SK-MEL-5 (cell line): ENCODE results near the gene FUT4. TPM values are rescaled to one million over a fixed set of nuclear protein-coding genes. Genes with fewer than 3 reads are reported as not detected.

Experiments
- DNase-seq: peaks from one replicate; pipeline ENCODE4 v3.0.0-alpha.2; 2016; ENCODE audit warnings: low read depth, low spot score
- in situ Hi-C: cut with HindIII; loops from 2 replicates; pipeline ENCODE4 v1.10.0; 2016; ENCODE audit warnings: low sequenced_read_pairs, high pct_unique_total_duplicates, low pct_unique_long_range_greater_than_20kb
- total RNA-seq: library from RNA; depleted of rRNA; stranded (reverse); fragments of >200 nt; shearing (Covaris generic); gene quantifications from 2 replicates; pipeline ENCODE4 v1.2.3, GENCODE V29; 2014; rRNA removed

Gene FUT4
- total RNA-seq, 1 experiment from 2014 or later = 0.58 TPM

DNA sequence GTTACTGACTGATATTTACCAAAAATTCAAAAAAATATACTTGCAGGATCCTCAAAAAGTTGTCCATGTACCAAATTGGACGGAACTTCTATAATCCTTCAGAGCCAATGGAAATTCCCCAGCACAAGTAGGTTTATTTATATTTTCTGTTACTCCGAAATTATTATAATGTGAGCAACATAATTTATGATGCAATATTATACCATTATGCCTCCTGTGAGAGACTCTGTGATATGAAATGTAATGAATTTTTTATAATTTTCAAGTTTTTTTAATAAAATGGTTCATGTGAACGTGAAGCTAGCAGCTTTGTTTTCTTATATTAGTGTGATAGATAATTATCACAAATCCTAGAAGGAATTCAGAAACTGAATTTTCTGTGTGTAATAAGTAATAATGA lies 41.7 kb downstream of the FUT4 start:
- DNase-seq = no peak
- in situ Hi-C loops = no loop called here

DNA sequence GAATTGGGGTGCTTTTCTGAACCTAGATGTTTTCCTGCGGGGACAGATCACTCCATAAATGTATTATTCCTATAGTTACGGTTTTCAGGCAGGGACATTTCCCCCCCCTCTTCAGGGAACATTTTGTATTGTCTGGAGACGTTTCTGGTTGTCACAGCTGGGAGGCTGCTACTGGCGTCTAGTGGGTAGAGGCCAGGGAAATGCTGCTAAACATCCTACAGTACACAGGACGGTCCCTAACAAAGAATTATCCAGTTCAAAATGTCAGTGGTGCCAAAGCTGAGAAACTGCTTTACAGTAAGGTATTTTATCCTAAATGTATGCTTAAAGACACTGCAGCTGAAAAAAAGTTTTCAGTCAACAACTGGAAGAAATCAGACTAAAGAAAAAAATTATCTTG lies 42.8 kb downstream of the FUT4 start:
- no peak for DNase-seq
- in situ Hi-C loops = no loop called here

DNA sequence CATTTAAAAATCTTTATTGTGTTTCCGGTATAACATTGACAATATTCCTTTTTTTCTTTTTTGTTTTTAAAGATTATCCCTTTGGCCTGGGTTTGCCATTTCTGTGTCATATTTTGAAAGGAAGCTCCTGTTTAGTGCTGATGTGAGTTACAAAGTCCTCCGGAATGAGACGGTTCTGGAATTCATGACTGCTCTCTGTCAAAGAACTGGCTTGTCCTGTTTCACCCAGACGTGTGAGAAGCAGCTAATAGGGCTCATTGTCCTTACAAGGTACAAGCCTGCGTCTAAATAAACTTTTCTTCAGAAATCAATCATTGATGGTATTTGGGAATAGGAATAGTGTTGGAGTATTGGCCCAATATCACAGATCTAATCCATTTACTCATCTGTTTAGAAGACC lies 43.3 kb downstream of the FUT4 start:
- in situ Hi-C loops = no loop called here

DNA sequence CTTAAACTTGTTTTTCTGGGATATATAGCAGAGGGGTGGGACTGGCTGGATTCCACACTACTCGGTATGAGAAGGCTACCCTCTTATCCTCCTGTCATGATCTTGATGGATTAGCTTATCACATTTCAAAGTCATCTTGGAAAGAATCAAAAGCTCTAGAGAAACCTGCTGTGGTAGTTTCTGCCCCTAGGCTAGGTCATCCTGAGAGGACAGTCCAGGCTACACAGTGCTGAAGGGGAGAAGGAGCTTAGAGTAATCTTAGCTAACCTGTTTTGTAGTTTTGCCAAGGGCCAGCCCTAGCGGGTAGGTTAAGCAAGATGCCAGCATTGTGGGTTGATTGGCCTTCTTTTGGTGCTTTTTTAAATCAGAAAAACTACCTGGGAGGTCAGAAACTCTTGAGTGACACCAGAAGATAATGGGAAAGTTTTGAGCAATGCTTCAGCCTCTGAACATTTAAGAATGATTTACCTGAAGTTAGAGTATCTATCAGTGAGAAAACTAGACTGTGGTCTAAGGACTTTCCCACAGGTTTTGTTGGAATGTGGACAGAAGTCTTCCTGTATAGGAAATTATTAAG lies 44.7 kb downstream of the FUT4 start:
- in situ Hi-C loops = no loop called here
- no peak for DNase-seq

More for the DNA sequence above, 43.3 kb downstream of the FUT4 start:
- DNase-seq = no peak

- peak; percentile 55 for DNase-seq
- in situ Hi-C loops = no loop called here
These were observed 46.8 kb downstream of the FUT4 start for GRCh38 chr11:94590352-94591041.

DNA sequence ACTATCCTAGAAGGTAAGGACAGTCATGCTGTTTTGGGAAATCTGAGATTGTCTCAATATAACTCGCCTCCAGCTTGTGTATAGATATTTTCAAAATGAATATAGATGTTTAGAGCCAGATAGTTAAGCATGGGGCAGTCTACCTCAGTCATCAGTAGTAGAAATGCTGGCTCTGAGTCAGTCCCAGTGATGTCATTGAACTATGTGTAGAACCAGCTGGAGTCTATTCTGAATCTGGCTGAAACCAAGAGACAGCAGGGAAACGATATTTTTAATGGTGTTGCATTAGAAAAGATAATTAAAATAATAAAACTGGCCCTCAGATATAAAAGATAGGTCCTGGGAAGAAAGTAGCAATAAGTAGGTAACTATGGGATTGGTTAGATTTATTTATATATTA lies 49.3 kb downstream of the FUT4 start:
- DNase-seq = no peak
- in situ Hi-C loops = no loop called here

DNA sequence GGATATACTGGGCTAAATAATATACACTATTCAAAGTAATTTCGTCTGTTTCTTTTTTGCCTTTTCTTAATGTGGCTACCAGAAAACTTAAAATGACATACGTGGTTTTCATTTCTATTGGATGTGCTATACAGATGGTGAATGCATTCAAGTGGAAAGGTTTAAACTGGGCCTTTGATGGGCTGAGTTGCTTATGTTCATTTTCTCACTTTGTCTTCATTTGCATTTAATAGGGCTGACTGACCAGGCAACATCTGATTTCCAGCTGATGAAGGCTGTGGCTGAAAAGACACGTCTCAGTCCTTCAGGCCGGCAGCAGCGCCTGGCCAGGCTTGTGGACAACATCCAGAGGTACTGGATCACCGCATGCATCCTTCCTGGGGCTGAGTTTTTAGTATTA lies 51.4 kb downstream of the FUT4 start:
- DNase-seq = no peak
- in situ Hi-C loops = no loop called here

GRCh38 chr11:94597896-94598295 lies 54.2 kb downstream of the FUT4 start:
- in situ Hi-C loops = no loop called here
- DNase-seq = peak; percentile 70

Other genes starting within 250 kb of the FUT4 start
- gene IZUMO1R, start 239.3 kb upstream of the FUT4 start, total RNA-seq = not detected in 2 replicates
- 0.03 TPM in 1 of 2 replicates, not detected in the other for gene GPR83, start 142.5 kb upstream of the FUT4 start, total RNA-seq
- 16.0 and 18.4 TPM in 2 replicates for gene MRE11, start 50.1 kb upstream of the FUT4 start, total RNA-seq
- gene ANKRD49, start 49.9 kb upstream of the FUT4 start, total RNA-seq = 19.7 and 22.1 TPM in 2 replicates
- gene C11orf97, start 31.5 kb upstream of the FUT4 start, total RNA-seq = not detected in 2 replicates
- gene PIWIL4, start 23.4 kb downstream of the FUT4 start, total RNA-seq = 0.16 TPM in 1 of 2 replicates, not detected in the other
- gene AMOTL1, start 224.4 kb downstream of the FUT4 start, total RNA-seq = 12.0 and 13.5 TPM in 2 replicates